Posterior vena cava (tissue), 2 donors: ENCODE measurements around the gene TBX3. TPM values are rescaled to one million over a fixed set of nuclear protein-coding genes. Genes with fewer than 3 reads are reported as not detected.

Experiments used
- DNase-seq: peaks from one replicate; pipeline ENCODE4 v3.0.0-alpha.2; 2020; ENCODE audit warnings: low spot score
- intact Hi-C, 2 donors: fragments of 100-400 bp; cut with DNase I; formaldehyde crosslinking; loops; one replicate each; pipeline versions ENCODE4 v1.14.1 to v1.14.2; 2022 to 2023
- total RNA-seq, 2 donors: library from RNA; stranded (reverse); fragmentation: NEBNext Ultra II Directional; extraction: Animal tissue kit (Norgen Biotek cat#: 25700); gene quantifications; one replicate each; pipeline ENCODE4 v1.2.1, GENCODE V29; 2021
- donor health status: DM: yes; HTN: yes; CAD: no.
- donor health status: DM: yes; HTN: yes; CAD: no.

TBX3 gene
- total RNA-seq, 2 donors from 2014 or later: 3.5 to 6.3 TPM

DNA sequence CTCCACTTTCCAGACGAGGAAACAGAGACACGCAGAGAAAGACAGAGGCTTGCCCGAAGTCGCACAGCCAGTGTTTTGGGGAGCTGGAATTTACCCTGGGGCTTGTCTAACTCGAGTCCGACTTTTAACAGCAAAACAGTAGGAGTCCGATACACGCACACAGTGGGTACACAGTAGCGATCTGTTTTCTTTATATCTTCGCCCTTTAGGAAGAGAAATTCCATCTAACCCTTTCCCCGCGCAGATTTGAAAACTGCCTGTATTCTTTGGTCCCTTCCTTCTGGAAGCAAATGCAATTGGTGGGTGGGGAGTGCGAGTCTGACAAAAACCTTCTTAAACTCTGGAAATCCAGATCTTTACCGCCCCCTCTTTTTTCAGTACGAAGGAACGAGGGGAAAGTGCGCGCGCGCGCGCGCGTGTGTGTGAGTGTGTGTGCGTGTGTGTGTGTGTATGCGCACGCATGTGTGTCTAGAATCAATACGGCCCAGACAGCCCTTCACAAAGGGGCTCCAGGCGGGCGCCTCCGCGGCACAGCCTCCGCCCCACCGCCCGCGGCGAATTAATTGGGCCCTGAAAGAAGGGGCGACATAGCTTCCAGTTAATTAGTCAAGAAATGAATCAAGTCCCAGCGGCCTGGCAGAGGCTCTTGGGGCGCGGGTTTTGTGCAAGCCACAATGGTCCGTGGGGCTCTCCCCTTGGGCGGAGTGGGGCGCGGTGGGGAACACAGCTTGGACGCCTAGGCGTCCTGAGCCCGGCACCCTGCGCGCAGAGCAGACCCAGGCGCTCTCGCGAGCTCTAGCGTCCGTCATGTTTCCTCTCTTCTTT is 14.0 kb upstream of the TBX3 start:
- DNase-seq: no peak
- intact Hi-C loops: no loop called here

DNA sequence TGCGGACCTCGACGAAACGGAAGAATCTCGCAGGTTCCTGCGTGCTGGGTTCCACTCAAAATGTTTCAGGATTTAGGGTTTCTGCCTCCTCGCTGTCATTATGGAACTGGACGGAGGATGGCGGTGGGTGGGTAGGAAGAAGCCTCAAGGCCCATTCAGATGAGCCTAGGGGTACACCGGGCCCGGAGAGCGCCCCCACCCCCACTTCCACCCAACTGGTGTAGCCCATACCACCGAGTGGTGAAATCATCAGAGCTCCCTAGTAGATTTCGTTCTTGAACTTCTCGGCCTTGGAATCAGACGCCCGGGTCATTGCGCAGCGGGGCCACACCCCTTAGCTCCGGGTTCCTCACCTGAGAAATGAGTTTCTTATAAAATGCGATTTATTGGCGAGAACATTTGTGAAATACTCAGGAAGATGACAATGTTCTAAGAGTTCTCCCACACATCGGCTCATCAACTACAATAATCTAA is 13.3 kb upstream of the TBX3 start:
- intact Hi-C loops: no loop called here

DNA sequence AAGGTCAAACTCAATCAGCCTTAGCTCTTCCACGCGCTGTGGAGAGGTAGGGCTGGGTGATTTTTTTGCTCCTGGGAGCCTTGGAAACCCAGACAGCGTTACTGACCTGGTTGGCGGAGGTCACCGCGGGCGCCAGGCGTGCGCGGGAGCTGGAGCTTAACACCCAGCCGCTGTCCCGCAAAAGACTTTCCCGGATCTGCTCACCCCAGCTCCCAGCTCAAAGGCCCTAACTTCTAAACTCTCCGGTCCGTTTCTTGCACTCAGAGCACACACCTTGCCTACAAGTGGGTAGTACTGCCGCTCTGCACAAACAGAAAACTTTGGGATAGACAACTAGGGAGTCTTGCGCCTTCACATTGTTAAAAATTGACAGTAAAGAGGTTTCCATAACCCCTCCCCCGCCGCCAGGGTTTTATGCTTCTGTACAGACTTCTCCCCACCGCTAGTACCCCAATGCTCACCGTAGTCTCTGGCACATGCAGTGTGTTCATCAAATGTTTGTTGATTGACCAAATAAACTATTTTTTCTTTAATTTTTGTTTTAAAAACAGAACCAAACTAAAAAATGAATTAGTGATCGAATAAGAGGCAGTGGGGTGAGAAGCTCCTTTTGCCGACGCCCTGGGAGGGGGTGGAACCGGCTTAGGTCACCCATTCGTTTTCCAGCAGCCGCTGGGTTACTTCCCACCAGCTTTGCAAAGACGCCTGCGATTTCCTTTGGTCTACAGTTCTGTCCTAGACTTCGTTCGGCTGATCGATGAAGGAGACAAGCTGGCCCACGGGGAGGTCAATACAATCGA is 12.7 kb upstream of the TBX3 start:
- intact Hi-C loops: no loop called here
- DNase-seq: no peak

More for the DNA sequence above, 13.3 kb upstream of the TBX3 start:
- DNase-seq: no peak

DNA sequence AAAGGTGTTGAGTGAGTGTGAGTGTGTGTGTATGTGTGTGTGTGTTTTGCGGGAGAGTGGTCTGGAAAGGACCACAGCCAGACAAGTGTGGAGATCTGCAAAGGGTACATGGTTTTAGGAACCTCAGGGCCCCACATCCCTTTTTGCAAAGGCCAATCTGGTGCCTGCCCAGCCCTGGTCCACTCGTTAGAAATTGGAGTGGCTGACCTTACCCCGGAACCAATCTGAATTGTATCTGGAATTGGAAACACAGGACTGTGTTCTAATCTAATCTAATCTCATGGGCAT is 11.3 kb upstream of the TBX3 start:
- no peak for DNase-seq
- intact Hi-C loops: no loop called here

DNA sequence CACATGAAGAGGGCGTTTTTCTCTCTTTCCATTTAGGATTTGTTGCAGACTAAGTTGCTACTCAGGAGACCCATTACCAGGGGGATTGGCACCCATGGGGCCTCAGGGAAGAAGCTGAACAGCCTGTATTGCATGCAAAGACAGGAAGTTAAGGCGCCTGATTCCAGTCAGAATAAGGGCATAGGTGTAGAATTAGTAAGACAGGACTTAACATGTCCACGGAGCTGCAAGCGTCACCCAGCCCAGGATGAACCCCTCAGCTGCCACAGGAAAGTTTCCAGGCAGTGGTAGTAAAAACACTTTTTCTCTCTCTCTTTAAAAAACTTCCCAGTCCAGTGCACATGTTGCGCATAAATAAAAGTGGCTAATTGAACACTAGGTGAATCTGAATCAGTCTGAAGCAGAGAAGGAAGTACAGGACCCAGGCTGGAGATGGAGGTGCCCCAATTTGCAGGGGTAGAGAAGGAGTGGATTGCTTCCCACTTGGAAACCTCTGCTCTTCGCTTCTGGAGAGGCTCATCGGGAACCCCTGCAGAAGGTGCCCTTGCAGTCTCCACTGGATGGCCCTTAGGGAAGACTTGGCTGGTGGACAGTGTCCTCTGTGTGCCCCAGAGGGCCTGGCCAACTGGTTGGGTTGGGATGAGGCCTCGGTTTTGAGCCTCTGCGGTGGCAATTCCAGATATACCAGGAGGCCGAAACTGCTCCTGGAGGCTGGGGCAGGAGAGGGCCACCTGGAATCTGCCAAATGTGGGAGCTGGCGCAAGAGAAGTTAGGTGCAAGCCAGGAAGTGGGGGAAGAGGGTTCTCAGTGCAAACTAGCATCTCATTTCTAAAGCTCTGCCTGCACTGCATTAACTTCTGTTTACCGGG is 10.7 kb upstream of the TBX3 start:
- no peak for DNase-seq
- intact Hi-C loops: no loop called here

DNA sequence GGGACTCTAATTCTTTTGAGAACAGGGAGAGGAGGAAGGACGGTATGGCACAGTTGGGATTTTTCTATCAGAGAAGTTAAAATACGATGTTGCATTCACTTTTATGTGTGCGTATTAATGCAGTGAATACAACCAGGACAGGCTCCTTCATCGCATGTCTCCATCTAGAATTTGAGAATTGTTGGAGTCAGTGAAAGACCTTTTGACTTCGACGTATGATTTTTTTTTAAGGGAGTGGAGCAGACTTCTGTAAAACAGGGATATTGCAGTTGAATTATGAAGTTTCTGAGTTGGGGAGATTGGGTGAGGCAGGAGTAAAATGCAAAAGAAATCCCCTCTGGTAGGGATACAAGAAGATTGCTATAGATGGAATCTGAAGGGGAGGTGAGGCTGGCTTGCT is 9.6 kb upstream of the TBX3 start:
- intact Hi-C loops: no loop called here
- DNase-seq: no peak

DNA sequence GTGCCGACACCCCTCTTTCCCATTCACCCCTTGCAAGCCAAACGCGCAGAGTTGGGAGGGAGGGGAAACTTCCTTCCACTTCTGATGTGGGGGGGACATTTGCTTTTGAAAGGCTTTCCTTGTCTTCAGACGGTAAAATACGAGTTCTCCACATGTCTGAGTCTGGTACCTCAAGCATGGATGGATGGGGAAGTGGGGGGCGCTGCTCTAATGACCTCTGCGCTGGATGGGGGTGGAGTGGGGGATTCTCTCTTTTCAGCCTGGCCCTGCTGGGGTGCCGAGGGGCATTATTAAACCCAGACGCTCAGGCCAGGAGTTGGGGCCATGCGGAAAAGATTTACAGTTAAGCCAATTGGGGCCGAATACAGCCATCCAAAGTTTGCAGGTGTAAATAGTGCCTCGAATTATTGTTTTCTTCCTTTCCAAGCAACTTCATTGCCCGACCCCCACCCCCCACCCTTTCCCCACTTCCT is 9.1 kb upstream of the TBX3 start:
- intact Hi-C loops: no loop called here
- DNase-seq: no peak

DNA sequence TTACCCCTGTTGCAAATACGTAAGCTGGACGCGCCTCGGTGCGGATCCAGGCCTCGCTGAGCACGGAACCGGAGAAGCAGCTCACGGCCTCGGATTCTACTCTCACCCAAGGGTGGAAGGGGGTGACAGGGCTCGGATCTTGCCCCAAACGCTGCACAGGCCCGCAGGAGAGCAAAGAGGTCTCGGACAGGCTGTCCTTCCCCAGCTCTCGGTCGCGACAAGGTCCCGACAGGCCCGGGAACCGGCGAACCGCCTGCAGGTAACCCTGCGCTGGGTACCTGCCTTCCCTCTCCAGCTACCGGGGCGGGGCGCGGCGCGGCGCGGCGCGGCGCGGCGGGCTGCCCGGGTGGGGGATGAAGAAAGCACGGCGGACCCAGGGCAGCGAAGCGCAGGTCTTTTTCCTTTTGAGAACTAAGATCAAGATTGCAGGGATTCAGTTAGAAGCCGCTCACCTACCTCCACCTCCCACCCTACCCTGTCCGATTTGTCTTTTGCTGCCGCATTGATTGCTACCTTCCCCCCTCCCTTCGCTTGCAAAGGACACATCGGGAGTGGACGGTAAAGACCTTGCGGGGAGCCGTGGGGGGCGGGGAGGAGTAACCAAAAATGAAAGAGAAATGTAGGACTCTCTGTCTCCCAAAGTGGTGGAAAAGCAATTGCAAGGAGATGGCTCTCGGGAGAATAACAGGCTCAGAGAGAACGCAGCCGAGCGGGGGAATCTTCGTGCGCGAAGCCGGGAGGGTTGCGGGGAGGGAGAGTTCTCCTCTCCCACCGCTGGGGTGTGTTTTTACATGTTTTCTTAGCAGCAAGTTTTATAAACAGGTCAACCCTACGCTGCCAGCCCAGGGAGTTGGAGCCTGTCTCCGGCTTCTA is 8.4 kb upstream of the TBX3 start:
- intact Hi-C loops: no loop called here
- DNase-seq: no peak

DNA sequence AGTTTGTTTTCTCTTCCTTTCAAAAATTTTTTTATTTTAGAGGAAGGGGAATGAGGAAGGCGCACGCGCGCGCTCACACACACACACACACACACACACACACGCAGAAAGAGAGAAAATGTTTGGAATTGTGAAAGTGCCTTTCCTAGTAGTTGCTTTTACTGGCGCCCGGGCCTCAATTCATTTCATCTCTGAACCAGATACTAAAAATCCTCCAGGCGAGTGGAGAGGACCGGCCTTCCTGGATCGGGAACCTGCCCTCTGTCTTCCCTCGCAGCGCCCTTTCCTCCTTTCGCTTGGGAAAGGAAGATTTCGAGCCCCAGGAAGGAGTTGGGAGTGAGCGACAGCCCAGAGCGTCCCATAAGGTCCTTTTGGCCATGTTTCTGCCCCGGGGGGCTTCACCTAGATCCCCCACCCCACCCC is 7.8 kb upstream of the TBX3 start:
- intact Hi-C loops: no loop called here

DNA sequence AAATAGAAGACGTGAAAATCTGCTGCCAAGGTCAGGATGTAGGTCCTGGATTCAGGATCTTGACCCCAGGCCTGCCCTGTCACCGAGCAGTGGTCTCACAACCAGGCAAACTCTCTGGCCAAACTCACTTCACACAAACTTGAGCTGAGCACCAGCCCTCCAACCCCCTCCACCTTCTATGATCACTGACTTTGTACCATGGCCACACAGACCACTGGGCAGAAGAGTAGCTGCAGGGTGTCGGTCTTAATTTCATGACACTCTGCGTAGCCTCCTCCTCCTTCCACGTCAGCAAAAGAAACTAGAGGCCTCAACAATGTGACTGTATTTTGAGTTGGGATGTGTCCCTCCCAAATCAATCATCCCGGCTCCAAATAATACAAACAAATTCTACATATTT is 7.2 kb upstream of the TBX3 start:
- intact Hi-C loops: no loop called here
- DNase-seq: no peak

More for the DNA sequence above, 7.8 kb upstream of the TBX3 start:
- no peak for DNase-seq

DNA sequence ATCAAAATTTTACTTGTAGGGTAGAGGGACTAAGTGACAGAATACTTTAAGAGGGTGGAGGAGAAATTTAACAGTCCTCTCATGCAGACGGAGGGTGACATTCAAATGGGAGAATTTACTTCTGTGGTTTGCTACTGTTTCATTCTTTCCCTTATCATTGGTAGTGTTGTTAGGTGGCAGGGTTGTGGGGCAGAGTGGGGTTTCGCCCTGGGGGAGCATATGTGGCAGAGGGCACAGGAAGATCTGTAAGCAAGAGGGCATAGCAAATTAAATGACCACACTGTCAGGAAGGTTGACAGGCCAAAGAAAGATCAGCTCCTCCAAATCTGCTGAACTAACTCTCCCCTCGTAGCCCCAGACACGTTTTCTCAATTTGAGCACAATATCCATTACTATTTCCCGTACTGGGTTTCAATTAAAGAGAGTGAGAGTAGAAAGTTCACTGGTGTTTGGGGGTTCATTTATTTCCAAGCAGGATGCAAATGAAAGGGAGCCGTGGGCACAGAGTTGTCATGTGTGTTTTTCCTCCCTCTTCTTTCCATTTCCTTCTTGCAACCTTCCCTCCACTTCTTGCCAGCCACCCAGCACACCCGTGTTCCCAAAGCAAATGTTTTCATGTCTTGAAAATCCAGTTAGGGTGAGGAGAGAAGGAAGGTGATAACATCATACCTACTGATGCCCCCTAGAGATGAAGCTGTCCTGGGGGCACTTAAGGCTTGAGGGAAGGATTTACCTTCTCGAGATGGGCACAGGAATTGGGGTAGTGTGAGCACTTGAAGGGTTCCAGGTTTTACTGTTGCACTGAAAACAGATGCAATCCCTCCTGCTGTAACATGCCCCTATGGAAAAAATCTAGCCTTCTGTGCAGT is 6.5 kb upstream of the TBX3 start:
- no peak for DNase-seq
- intact Hi-C loops: no loop called here

DNA sequence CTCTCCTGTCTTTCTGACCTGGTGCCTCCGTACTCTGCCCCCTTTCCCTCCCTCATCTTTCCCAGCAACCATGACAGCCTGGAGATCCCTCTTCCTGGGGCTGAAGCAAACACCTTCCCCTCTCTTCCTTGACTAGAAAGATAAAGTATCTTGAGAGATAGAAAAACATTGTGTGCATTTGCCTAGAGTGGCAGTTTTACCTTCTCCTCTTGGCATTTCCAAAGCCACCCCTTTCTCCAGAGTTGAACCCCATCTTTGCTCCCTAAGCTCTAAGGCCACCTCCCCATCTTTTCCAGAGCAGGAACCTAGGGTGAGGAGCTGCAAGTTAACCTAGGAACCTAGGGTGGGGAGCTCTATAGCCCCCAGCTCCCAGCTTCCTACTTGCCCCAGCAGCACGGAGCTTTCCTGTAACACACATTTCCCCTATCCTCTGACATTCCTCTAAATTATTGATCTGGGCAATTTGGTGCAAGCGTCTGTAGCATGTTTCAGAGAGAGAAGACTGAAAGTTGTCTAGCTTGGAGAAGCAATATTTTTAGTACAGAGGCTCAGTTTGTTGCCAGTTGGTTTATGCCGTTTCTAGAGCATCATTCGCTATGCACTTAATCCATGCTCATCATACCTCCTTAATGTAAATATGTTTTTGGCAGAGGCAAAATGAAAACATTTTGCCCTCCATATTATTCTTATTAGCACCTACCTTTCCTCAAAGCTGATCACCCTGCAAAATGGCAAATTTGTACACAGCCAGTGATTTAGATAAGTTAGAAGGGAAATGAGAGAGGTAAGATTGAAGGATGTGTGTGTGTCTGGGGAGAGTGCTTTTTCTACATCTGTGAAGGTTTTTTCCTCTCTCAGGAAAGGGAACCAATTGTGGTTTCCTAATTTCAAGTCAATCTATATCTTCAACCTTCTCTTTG is 5.4 kb upstream of the TBX3 start:
- DNase-seq: no peak
- intact Hi-C loops: no loop called here

DNA sequence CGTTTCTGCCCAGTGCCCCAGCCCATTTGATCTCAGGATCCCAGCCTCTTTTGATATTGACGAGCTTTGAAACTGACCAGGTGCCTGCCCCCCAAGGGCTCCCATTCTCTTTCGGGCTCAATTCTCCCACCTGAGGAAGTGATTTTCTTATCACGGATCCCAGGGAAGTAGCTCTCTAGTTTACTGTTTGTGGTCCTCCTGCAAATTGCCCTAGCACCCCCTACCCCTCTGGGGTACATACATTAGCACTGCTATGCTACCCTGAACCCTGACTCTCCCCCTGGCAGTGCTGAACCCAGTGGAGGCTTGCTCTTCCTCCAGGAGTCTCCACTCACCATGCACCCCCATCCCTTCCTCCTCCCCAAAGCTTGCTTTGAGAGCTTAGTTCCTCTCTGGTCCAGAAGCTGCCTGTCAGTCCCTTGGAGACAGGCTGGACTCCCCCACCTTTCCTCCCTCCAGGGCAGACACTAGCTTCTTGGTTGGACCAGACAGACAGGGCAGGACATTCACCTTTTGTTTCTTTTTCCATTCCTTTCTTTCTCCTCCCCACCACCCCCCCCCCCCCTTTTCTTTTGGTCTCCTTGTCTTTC is 4.4 kb upstream of the TBX3 start:
- DNase-seq: no peak
- intact Hi-C loops: no loop called here

DNA sequence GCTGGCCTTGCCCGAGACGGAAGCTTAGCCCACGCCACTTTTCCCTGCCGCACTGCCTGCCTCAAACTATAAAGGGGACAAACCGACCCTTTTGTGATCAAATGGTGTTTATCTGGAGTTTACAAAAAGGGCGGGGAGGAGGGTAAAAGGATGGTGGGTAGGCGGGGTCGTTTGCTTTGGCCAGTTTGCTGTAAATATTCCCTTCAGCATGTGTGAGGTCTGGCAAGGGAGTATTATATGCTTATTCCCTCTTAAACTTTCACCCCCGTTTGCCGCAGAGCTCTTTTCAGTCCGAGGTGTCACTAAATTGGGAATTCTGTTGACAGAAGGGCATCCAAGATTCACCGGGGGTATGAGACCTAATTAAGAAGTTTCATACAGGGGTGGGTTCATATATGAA is 3.8 kb upstream of the TBX3 start:
- intact Hi-C loops: no loop called here
- no peak for DNase-seq

DNA sequence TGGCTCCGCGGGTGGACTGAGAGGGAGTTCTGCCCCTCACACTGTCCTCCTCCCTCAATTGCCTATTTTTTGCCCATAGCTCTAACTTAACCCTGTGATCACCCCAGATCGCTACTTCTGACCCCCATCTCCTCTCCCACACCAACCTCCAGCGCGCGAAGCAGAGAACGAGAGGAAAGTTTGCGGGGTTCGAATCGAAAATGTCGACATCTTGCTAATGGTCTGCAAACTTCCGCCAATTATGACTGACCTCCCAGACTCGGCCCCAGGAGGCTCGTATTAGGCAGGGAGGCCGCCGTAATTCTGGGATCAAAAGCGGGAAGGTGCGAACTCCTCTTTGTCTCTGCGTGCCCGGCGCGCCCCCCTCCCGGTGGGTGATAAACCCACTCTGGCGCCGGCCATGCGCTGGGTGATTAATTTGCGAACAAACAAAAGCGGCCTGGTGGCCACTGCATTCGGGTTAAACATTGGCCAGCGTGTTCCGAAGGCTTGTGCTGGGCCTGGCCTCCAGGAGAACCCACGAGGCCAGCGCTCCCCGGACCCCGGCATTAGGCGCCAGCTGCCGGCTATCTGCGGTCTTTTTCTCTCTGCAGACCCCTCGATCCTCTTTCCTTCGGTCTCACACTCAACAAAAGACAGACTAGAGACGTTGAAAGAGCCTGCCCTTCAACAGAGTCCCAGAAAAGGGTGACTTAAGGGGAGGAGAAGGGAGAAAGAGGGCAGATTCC is 3.0 kb upstream of the TBX3 start:
- intact Hi-C loops: no loop called here

DNA sequence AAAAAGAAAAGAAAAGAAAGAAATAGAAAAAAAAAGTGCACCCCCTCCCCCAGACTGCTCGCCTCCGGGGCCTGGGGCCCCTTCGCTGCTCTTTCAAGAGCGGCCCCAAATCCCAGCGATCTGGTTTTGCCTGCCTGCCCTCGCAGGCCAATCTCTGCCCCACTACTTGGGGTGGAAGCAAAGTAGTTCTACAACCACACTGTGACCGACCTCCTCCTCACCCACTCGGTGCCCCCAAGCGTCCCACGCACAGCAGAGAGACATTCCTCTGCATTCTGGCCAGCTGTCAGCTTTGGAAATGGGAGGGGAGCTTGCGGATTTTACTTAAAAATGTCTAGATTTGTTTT is 2.4 kb upstream of the TBX3 start:
- intact Hi-C loops: no loop called here
- no peak for DNase-seq

More for the DNA sequence above, 3.0 kb upstream of the TBX3 start:
- no peak for DNase-seq
